ENCODE data around the gene ZNF654.

GRCh38 chr3:88123526-88123925 lies 64.5 kb downstream of the ZNF654 start:
- no peak for TF ChIP-seq POLR2A (IDR thresholded peaks at IDR 0.05)
- no peak for TF ChIP-seq CTCF (IDR thresholded peaks at IDR 0.05)

Data from breast epithelium (tissue), 3 donors.